Progenitor cell of endocrine pancreas (in vitro differentiated cells): ENCODE measurements around the gene GPR37L1. TPM values are rescaled to one million over a fixed set of nuclear protein-coding genes. Genes with fewer than 3 reads are reported as not detected.

Experiments
- DNase-seq: peaks from one replicate; pipeline ENCODE4 v3.0.0; 2021; ENCODE audit warnings: low spot score; ENCODE audit not compliant: unreplicated experiment
- H3K27ac Mint-ChIP-seq: 2 replicates; pipeline ENCODE4 v1.8.0; 2021; ENCODE audit warnings: mild to moderate bottlenecking, moderate library complexity, mixed read lengths
- H3K27me3 Mint-ChIP-seq: 2 replicates; pipeline ENCODE4 v1.8.0; 2021; ENCODE audit warnings: mixed read lengths
- H3K36me3 Mint-ChIP-seq: 2 replicates; pipeline ENCODE4 v1.8.0; 2022; ENCODE audit warnings: mixed read lengths; ENCODE audit not compliant: insufficient read depth
- H3K4me1 Mint-ChIP-seq: 2 replicates; pipeline ENCODE4 v1.8.0; 2021; ENCODE audit warnings: low read depth, mixed read lengths
- H3K4me3 Mint-ChIP-seq: 2 replicates; pipeline ENCODE4 v1.8.0; 2021; ENCODE audit warnings: low read depth, mild to moderate bottlenecking, moderate library complexity, mixed read lengths
- H3K9me3 Mint-ChIP-seq: 2 replicates; pipeline ENCODE4 v1.8.0; 2021; ENCODE audit warnings: low read depth, mixed read lengths
- total RNA-seq: library from RNA; stranded (reverse); gene quantifications from 2 replicates; pipeline ENCODE4 v1.2.1, GENCODE V29; 2021
- TF ChIP-seq, protein P1 (sequence below): fragments of 200-600 bp; sonication (generic); IDR thresholded peaks from one replicate; pipeline ENCODE4 v1.5.0; 2021; ENCODE audit warnings: antibody characterized with exemption, mild to moderate bottlenecking; ENCODE audit not compliant: unreplicated experiment

Gene GPR37L1
- total RNA-seq, 1 donor from 2014 or later: not detected

DNA sequence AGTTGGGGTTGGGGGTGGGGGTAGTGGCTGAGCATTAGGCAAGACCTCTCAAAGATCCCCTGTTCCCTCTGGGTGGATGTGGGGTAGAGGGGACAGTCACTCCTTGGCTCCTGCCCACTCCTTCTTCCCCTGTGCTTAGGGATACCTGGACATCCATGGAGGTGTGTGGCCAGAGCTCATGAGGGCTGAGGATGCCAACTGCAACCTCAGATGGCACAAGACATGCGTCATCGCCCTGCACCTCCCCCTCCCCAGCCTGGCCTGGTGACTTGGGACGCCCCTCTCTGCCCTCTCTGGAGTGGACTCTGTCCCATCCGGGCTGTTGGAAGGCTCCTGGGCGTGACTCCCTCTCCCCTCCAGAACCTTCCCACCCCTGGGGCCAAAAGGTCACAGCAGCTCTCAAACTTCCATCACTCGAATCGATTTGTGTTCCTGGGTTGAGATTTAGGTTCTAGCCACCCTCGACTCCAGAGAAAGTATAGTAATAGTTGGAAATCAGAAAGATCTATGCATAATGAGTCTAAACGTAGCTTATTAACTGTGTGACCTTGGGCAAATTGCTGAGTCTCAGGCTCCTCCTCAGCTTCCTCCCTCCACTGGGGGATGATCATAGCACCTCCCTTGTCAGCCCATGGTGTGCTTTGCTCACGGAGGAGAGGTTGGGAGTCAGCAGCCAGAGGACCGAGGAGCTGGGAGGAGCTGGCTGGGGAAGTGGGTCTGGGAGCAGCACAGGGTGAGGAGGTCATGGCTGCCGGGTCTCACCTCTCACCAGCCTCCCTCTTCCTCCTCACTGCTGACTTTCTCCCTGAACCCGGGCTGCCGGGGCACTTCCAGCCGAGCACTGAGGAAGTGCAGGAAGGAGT lies 39.9 kb downstream of the GPR37L1 start:
- no peak for DNase-seq
- no peak overlapping the region for H3K27ac Mint-ChIP-seq
- H3K27me3 Mint-ChIP-seq: peaks cover 10% of the 10 kb centered on the region
- H3K4me1 Mint-ChIP-seq: peaks cover 10% of the 10 kb centered on the region
- H3K4me3 Mint-ChIP-seq: no peak overlapping the region
- H3K36me3 Mint-ChIP-seq: no peaks in the 10 kb centered on the region
- H3K9me3 Mint-ChIP-seq: no peaks in the 10 kb centered on the region
- TF ChIP-seq, protein P1, sequence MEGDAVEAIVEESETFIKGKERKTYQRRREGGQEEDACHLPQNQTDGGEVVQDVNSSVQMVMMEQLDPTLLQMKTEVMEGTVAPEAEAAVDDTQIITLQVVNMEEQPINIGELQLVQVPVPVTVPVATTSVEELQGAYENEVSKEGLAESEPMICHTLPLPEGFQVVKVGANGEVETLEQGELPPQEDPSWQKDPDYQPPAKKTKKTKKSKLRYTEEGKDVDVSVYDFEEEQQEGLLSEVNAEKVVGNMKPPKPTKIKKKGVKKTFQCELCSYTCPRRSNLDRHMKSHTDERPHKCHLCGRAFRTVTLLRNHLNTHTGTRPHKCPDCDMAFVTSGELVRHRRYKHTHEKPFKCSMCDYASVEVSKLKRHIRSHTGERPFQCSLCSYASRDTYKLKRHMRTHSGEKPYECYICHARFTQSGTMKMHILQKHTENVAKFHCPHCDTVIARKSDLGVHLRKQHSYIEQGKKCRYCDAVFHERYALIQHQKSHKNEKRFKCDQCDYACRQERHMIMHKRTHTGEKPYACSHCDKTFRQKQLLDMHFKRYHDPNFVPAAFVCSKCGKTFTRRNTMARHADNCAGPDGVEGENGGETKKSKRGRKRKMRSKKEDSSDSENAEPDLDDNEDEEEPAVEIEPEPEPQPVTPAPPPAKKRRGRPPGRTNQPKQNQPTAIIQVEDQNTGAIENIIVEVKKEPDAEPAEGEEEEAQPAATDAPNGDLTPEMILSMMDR: no peak

DNA sequence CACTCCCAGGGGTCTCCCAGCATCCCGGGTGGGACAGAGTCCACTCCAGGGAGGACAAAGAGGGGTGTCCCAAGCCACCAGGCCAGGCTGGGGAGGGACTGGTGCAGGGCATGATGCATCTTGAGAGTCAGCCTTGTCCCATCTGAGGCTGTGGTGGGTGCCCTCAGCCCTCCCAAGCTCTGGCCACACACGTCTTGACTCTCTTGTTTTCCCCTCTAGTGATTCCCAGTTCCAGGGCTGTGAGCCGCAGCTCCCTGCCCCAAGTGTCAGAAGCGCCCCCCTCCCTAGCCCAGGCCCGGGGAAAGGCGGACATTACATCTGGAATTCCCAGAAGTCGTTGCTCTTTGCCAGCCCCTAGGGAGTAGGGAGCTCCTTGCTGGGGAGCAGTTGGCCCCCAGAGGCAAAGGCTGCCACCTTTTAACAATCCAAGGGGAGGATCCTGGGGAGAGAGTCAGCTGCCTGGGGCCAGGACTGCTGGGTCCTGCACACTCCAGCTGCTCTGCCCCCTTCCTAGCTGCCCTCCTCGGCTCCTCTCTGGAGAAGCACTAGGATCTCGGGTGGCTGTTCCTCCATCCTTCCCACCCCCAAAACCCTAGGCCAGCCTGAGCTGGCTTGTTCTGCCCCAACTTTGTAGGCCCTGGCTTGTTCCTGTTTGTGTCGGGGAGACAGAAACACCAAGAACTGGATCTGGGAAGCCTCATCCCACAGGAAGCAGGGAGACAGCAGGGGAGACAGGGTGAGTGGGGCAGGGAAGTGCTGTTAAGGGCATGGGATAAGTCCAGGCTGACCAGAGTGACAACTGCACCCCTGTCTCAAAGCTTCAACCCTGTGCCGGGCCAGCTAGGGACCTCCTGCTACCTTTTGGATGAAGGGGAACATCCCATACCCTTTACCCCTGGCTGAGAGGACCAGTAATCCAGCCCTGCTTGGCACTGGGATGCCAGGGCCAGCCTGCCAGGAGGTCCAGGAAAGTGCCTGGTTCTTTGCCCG lies 40.9 kb downstream of the GPR37L1 start:
- TF ChIP-seq, protein P1: no peak
- Mint-ChIP-seq H3K36me3 (no peaks in the 10 kb centered on the region), H3K27me3 (peaks cover 10% of the 10 kb centered on the region), H3K9me3 (no peaks in the 10 kb centered on the region), H3K27ac (peak overlapping the region; percentile 29), H3K4me1 (peaks cover 10% of the 10 kb centered on the region), H3K4me3 (no peak overlapping the region)
- no peak for DNase-seq

DNA sequence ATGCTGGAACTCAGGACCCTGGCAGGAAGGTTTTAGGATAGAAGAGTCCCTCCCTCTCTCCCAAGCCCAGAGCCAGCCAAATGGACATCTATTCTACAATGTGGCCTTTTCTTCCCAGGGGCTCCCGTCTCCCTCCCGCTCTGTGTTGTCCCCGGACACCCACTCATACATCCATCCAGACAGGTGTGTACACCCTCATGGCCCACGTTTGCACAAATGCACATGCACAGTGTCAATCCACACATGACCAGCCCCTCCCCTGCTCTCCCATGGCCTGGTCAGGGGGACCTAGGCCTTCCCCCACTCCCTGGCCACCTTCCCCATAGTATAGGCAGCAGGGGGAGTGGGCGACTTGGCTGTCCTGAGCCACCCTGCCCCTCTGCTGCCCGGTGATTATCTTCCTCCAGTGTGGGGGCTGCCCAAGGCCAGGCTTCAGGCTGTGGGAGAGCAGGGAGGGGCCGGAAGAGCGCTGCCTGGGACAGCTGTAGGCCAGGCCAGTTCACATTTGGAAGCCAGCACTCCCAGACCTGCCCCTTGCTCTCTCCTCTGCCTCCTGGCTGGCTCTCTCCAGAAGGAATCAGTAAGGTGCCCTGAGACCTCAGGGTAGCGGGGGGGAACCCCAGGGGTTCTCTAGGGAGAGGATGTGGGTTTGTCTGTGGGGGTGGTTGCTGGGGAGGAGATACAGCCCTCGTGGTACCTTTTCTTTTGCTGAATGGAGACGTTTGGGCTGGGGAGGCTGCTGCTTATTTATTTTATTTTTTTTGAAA lies 41.7 kb downstream of the GPR37L1 start:
- no peaks in the 10 kb centered on the region for H3K9me3 Mint-ChIP-seq
- no peak overlapping the region for H3K4me3 Mint-ChIP-seq
- H3K36me3 Mint-ChIP-seq: no peaks in the 10 kb centered on the region
- TF ChIP-seq, protein P1: no peak
- peak overlapping the region; percentile 85 for H3K27ac Mint-ChIP-seq
- DNase-seq: no peak
- peaks cover 10% of the 10 kb centered on the region for H3K27me3 Mint-ChIP-seq
- peaks cover 8% of the 10 kb centered on the region for H3K4me1 Mint-ChIP-seq

DNA sequence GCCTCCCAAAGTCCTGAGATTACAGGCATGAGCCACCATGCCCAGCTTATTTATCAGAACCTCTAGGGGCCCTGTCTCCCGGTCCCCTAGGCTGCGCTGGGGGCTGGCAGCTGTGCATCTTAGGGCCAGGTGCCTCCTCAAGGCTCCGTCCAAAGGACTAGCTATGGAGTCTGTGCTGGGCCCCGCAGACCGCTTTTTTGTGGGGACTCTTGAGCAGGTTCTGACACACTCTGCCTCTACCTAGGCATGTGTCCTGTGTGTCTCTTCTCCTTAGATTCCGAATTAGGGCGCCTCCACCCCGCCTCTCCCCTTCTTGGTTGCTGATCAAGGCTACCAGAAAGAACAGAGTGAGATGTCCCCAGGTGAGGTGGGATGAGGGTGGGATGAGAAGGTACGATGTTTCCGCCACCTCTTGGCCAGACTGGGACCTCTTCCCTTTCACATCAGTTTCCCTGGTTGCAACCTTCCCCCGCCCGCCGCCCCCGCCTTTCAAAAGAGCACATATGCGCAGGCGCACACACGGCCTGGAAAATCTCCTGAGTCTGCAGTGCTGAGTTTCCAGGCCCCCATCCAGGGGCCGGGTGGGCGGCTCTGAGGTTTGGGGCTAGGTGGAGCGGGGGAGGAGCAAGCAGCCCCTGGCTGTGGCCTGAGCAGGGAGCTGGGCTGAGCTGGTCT lies 42.7 kb downstream of the GPR37L1 start:
- Mint-ChIP-seq H3K27me3 (peaks cover 10% of the 10 kb centered on the region), H3K4me3 (no peak overlapping the region), H3K27ac (no peak overlapping the region), H3K9me3 (no peaks in the 10 kb centered on the region), H3K36me3 (no peaks in the 10 kb centered on the region), H3K4me1 (peaks cover 8% of the 10 kb centered on the region)
- no peak for DNase-seq
- TF ChIP-seq, protein P1: no peak
